ENCODE data around the gene KCTD8. TPM values are rescaled to one million over a fixed set of nuclear protein-coding genes. Genes with fewer than 3 reads are reported as not detected.

The KCTD8 gene
- not detected for total RNA-seq

GRCh38 chr4:44448521-44449461 is at the start of gene KCTD8:
Gene KCTD8, minus strand, starts transcription at chr4:44448809.
- DNase-seq, result peak; percentile 78
- Mint-ChIP-seq H3K27ac (no peak within 1 kb of the TSS), H3K4me1 (peaks cover 8% of the 10 kb centered on the region), H3K36me3 (no peaks in the 10 kb centered on the region), H3K9me3 (no peaks in the 10 kb centered on the region), H3K4me3 (peak within 1 kb of the TSS; percentile 65), H3K27me3 (peaks cover 47% of the 10 kb centered on the region)
- POLR2A ChIA-PET, result no interaction called here
- ATAC-seq (ENCODE audit: low read depth), result peak; percentile 86

GRCh38 chr4:44494810-44495701 is 46.4 kb upstream of the KCTD8 start:
- no peaks in the 10 kb centered on the region for H3K9me3 Mint-ChIP-seq
- no peak overlapping the region for H3K27ac Mint-ChIP-seq
- H3K4me3 Mint-ChIP-seq, result no peak overlapping the region
- H3K27me3 Mint-ChIP-seq, result no peaks in the 10 kb centered on the region
- DNase-seq (no peak), ATAC-seq (ENCODE audit: low read depth) (no peak)
- POLR2A ChIA-PET, result no interaction called here
- H3K36me3 Mint-ChIP-seq, result no peaks in the 10 kb centered on the region
- H3K4me1 Mint-ChIP-seq, result no peaks in the 10 kb centered on the region

- Mint-ChIP-seq H3K27me3 (no peaks in the 10 kb centered on the region), H3K4me3 (no peak overlapping the region), H3K9me3 (no peaks in the 10 kb centered on the region), H3K27ac (no peak overlapping the region), H3K36me3 (no peaks in the 10 kb centered on the region), H3K4me1 (no peaks in the 10 kb centered on the region)
- DNase-seq (no peak), ATAC-seq (ENCODE audit: low read depth) (no peak)
- POLR2A ChIA-PET, result no interaction called here
Measured at GRCh38 chr4:44493924-44494323, 45.3 kb upstream of the KCTD8 start.

GRCh38 chr4:44487341-44487740 is 38.7 kb upstream of the KCTD8 start:
- Mint-ChIP-seq H3K4me3 (no peak overlapping the region), H3K36me3 (no peaks in the 10 kb centered on the region), H3K4me1 (no peaks in the 10 kb centered on the region), H3K9me3 (peaks cover 2% of the 10 kb centered on the region), H3K27ac (no peak overlapping the region), H3K27me3 (no peaks in the 10 kb centered on the region)
- POLR2A ChIA-PET, result no interaction called here
- no peak for ATAC-seq (ENCODE audit: low read depth)
- no peak for DNase-seq

GRCh38 chr4:44479731-44480130 is 31.1 kb upstream of the KCTD8 start:
- Mint-ChIP-seq H3K4me3 (no peak overlapping the region), H3K4me1 (no peaks in the 10 kb centered on the region), H3K27ac (no peak overlapping the region), H3K9me3 (peaks cover 4% of the 10 kb centered on the region), H3K27me3 (no peaks in the 10 kb centered on the region), H3K36me3 (no peaks in the 10 kb centered on the region)
- ATAC-seq (ENCODE audit: low read depth) (no peak), DNase-seq (no peak)
- POLR2A ChIA-PET, result no interaction called here

GRCh38 chr4:44462259-44462658 is 13.7 kb upstream of the KCTD8 start:
- H3K4me1 Mint-ChIP-seq, result no peaks in the 10 kb centered on the region
- H3K4me3 Mint-ChIP-seq, result no peak overlapping the region
- POLR2A ChIA-PET, result no interaction called here
- no peak for ATAC-seq (ENCODE audit: low read depth)
- no peaks in the 10 kb centered on the region for H3K27me3 Mint-ChIP-seq
- no peak overlapping the region for H3K27ac Mint-ChIP-seq
- no peak for DNase-seq
- H3K36me3 Mint-ChIP-seq, result no peaks in the 10 kb centered on the region
- H3K9me3 Mint-ChIP-seq, result no peaks in the 10 kb centered on the region

- peaks cover 50% of the 10 kb centered on the region for H3K27me3 Mint-ChIP-seq
- DNase-seq (peak; percentile 34), ATAC-seq (ENCODE audit: low read depth) (no peak)
- H3K27ac Mint-ChIP-seq, result no peak overlapping the region
- H3K4me3 Mint-ChIP-seq, result no peak overlapping the region
- peaks cover 8% of the 10 kb centered on the region for H3K4me1 Mint-ChIP-seq
- H3K36me3 Mint-ChIP-seq, result no peaks in the 10 kb centered on the region
- POLR2A ChIA-PET, result no interaction called here
- no peaks in the 10 kb centered on the region for H3K9me3 Mint-ChIP-seq
Measured at GRCh38 chr4:44447563-44448504, 775 bp downstream of the KCTD8 start.

GRCh38 chr4:44446801-44447562 is 1.6 kb downstream of the KCTD8 start:
- no peaks in the 10 kb centered on the region for H3K9me3 Mint-ChIP-seq
- peak overlapping the region; percentile 39 for H3K4me3 Mint-ChIP-seq
- POLR2A ChIA-PET, result no interaction called here
- H3K27me3 Mint-ChIP-seq, result peaks cover 52% of the 10 kb centered on the region
- ATAC-seq (ENCODE audit: low read depth) (no peak), DNase-seq (peak; percentile 25)
- no peaks in the 10 kb centered on the region for H3K36me3 Mint-ChIP-seq
- H3K4me1 Mint-ChIP-seq, result peaks cover 8% of the 10 kb centered on the region
- no peak overlapping the region for H3K27ac Mint-ChIP-seq

GRCh38 chr4:44446191-44446590 is 2.4 kb downstream of the KCTD8 start:
- no peak for ATAC-seq (ENCODE audit: low read depth)
- H3K4me3 Mint-ChIP-seq, result no peak overlapping the region
- H3K9me3 Mint-ChIP-seq, result no peaks in the 10 kb centered on the region

GRCh38 chr4:44438687-44439086 is 9.9 kb downstream of the KCTD8 start:
- Mint-ChIP-seq H3K27ac (no peak overlapping the region), H3K36me3 (no peaks in the 10 kb centered on the region), H3K27me3 (peaks cover 5% of the 10 kb centered on the region), H3K4me3 (no peak overlapping the region), H3K9me3 (no peaks in the 10 kb centered on the region), H3K4me1 (no peaks in the 10 kb centered on the region)
- no peak for ATAC-seq (ENCODE audit: low read depth)
- no peak for DNase-seq
- POLR2A ChIA-PET, result no interaction called here

More at GRCh38 chr4:44446191-44446590, 2.4 kb downstream of the KCTD8 start:
- Mint-ChIP-seq H3K27me3 (peaks cover 48% of the 10 kb centered on the region), H3K4me1 (peaks cover 8% of the 10 kb centered on the region), H3K36me3 (no peaks in the 10 kb centered on the region), H3K27ac (no peak overlapping the region)
- no peak for DNase-seq
- POLR2A ChIA-PET, result no interaction called here

GRCh38 chr4:44434247-44434646 is 14.4 kb downstream of the KCTD8 start:
- ATAC-seq (ENCODE audit: low read depth), result no peak
- Mint-ChIP-seq H3K4me3 (no peak overlapping the region), H3K36me3 (no peaks in the 10 kb centered on the region), H3K9me3 (no peaks in the 10 kb centered on the region), H3K27me3 (no peaks in the 10 kb centered on the region), H3K4me1 (no peaks in the 10 kb centered on the region), H3K27ac (no peak overlapping the region)
- DNase-seq, result no peak
- POLR2A ChIA-PET, result no interaction called here

- Mint-ChIP-seq H3K9me3 (no peaks in the 10 kb centered on the region), H3K27ac (no peak overlapping the region), H3K4me1 (no peaks in the 10 kb centered on the region), H3K27me3 (no peaks in the 10 kb centered on the region), H3K36me3 (no peaks in the 10 kb centered on the region), H3K4me3 (no peak overlapping the region)
- POLR2A ChIA-PET, result no interaction called here
- no peak for ATAC-seq (ENCODE audit: low read depth)
- DNase-seq, result no peak
Measured at GRCh38 chr4:44425614-44426208, 22.9 kb downstream of the KCTD8 start.
